ENCODE results near the gene GGT6. TPM values are rescaled to one million over a fixed set of nuclear protein-coding genes. Genes with fewer than 3 reads are reported as not detected.

The GGT6 gene
- total RNA-seq, 1 experiment from 2014 or later = not detected

DNA sequence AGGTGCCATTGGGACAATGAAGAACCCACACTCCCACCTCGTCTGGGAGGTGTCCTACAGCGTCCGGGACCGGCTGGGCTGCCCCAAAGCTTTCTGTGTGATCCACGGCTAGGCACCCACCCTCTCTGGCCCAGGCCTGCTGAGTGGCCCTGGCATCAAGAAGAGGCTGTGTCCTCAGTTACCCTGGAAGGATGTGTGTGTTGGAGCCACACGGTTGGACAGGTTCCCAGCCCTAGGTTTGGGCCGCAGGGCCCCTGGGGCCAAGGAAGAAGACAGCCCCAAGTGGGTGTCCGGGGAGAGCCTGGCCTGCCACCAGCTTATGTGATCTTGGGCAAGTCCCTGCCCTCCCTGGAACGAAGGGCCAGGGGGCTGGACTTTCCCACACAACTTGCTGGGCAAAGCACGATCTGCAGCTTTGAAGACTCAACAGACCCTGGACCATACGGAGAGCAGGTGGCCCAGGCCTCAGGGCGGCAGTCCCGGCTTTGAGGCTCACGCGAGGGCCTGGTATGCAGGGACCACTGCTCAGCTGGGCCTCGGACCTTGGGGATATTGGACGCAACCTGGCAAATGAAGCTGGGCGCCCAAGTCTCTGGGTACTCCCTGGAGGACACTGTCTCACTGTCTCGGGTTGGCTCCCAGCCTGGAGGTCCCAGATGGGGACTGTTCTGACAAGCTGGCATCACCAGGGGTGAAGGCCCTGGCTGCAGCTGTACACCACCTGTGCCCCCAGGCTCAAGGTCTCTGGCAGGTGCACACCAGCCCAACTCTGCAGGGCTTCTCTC, 22.7 kb downstream of the GGT6 start:
- POLR2A ChIA-PET = no interaction called here
- no peak overlapping the region for H3K27ac Mint-ChIP-seq (ENCODE audit: unreplicated experiment)
- intact Hi-C loops (cut with micrococcal nuclease; ENCODE audit: unreplicated experiment) = no loop called here

DNA sequence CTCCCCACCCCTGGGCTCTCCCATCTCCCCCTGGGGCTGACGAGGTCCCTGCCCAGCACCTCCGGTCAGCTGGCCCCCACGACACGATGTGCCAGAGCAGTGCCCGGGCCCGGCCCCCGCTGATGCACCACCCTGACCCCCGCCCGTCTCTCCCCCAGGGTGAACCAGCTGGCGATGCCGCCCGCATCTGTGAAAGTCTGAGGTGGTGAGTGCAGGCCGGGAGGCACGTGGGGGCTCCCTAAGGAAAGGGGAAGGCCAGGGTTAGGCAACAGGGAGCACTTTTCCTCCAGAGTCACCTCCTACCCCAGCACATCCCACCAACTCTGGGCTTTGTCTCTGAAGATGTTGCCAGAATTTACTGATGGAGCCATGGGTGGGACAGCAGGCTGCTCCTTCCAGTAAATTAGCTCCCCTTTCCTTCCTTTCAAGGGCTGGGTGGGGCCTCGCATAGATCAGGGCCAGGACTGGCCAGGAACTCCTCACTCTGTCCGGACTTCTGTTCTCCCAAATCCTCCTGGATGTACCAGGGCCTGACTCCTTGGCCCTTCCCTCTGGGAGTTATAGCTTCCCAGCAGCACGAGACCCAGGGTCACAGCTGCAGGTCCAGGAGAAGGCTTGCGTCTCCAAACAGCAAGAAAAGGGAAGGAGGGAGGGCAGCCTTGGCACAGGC, 23.5 kb downstream of the GGT6 start:
- intact Hi-C loops (cut with micrococcal nuclease; ENCODE audit: unreplicated experiment) = no loop called here
- H3K4me1 Mint-ChIP-seq (ENCODE audit: low read depth, unreplicated experiment) = no peaks in the 10 kb centered on the region
- BruUV-seq (replicated peaks) = no TSS peak
- Histone ChIP-seq H3K36me3 (ENCODE audit: control insufficient read depth, insufficient read depth, low read length) (no peaks in the 10 kb centered on the region), H3K4me1 (no peaks in the 10 kb centered on the region), H3K9me3 (no peaks in the 10 kb centered on the region), H3K4me3 (ENCODE audit: low read depth, low read length) (no peak overlapping the region), H3K27me3 (replicated peaks; ENCODE audit: control insufficient read depth, insufficient read depth, low read length) (no peaks in the 10 kb centered on the region)
- ChIA-PET CTCF (interaction anchor here (0.6 kb wide), 2 partner anchors 20 to 72 kb away, joined by 7 to 9 read pairs; no protein-coding TSS in a partner anchor), POLR2A (no interaction called here)
- H3K27ac Mint-ChIP-seq (ENCODE audit: unreplicated experiment) = no peak overlapping the region
- no peak for DNase-seq
- no peak overlapping the region for H3K4me3 Mint-ChIP-seq (ENCODE audit: unreplicated experiment)
- peaks cover 32% of the 10 kb centered on the region for H3K36me3 Mint-ChIP-seq (ENCODE audit: insufficient read depth, unreplicated experiment)
- no peaks in the 10 kb centered on the region for H3K9me3 Mint-ChIP-seq (ENCODE audit: unreplicated experiment)
- TF ChIP-seq, protein P1, sequence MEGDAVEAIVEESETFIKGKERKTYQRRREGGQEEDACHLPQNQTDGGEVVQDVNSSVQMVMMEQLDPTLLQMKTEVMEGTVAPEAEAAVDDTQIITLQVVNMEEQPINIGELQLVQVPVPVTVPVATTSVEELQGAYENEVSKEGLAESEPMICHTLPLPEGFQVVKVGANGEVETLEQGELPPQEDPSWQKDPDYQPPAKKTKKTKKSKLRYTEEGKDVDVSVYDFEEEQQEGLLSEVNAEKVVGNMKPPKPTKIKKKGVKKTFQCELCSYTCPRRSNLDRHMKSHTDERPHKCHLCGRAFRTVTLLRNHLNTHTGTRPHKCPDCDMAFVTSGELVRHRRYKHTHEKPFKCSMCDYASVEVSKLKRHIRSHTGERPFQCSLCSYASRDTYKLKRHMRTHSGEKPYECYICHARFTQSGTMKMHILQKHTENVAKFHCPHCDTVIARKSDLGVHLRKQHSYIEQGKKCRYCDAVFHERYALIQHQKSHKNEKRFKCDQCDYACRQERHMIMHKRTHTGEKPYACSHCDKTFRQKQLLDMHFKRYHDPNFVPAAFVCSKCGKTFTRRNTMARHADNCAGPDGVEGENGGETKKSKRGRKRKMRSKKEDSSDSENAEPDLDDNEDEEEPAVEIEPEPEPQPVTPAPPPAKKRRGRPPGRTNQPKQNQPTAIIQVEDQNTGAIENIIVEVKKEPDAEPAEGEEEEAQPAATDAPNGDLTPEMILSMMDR (IDR thresholded peaks at IDR 0.05; ENCODE audit: insufficient read depth in 1 of 2, low read depth in 1 of 2, low read length in 1 of 2, severe bottlenecking in 1 of 2, unreplicated experiment in 1 of 2) = no peak
- H3K27me3 Mint-ChIP-seq (ENCODE audit: insufficient read depth, unreplicated experiment) = no peaks in the 10 kb centered on the region

More for the DNA sequence above, 22.7 kb downstream of the GGT6 start:
- H3K36me3 ChIP-seq (ENCODE audit: control insufficient read depth, insufficient read depth, low read length) = no peaks in the 10 kb centered on the region
- CTCF ChIA-PET = interaction anchor here (0.6 kb wide), 2 partner anchors 11 to 71 kb away, joined by 3 to 9 read pairs; no protein-coding TSS in a partner anchor
- DNase-seq = no peak
- BruUV-seq (replicated peaks) = no TSS peak
- H3K4me3 ChIP-seq (ENCODE audit: low read depth, low read length) = no peak overlapping the region
- Mint-ChIP-seq H3K4me1 (ENCODE audit: low read depth, unreplicated experiment) (no peaks in the 10 kb centered on the region), H3K9me3 (ENCODE audit: unreplicated experiment) (no peaks in the 10 kb centered on the region), H3K4me3 (ENCODE audit: unreplicated experiment) (no peak overlapping the region), H3K27me3 (ENCODE audit: insufficient read depth, unreplicated experiment) (no peaks in the 10 kb centered on the region), H3K36me3 (ENCODE audit: insufficient read depth, unreplicated experiment) (peaks cover 38% of the 10 kb centered on the region)
- no peaks in the 10 kb centered on the region for H3K27me3 ChIP-seq (replicated peaks; ENCODE audit: control insufficient read depth, insufficient read depth, low read length)
- TF ChIP-seq, protein P1 (IDR thresholded peaks at IDR 0.05; ENCODE audit: insufficient read depth in 1 of 2, low read depth in 1 of 2, low read length in 1 of 2, severe bottlenecking in 1 of 2, unreplicated experiment in 1 of 2) = no peak
- H3K4me1 ChIP-seq = no peaks in the 10 kb centered on the region
- H3K9me3 ChIP-seq = no peaks in the 10 kb centered on the region

DNA sequence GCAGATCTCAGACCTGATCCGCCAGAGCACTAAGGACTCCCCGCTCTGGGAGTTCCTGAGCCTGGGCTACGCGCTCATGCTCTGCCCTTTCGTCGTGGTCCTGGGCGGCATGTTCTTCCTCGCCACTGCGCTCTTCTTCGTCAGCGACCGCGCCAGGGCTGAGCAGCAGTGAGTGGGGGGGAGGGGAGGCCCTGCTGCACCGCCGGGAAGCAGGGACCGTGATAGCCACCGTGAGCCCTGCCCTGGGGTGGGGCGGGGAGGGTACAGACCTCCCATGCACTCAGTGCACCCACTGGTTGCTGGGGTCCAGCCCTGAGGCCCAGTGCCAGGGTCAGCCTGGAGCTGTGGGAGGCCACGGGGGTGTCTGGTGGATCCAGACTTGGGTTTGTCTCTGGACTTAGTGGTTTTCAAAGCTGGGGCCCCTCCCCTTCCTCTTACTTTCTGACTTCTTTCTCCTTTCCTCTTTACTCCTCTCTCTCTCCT, 24.1 kb downstream of the GGT6 start:
- POLR2A ChIA-PET = no interaction called here
- H3K4me3 ChIP-seq (ENCODE audit: low read depth, low read length) = no peak overlapping the region
- no peak overlapping the region for H3K4me3 Mint-ChIP-seq (ENCODE audit: unreplicated experiment)
- H3K9me3 Mint-ChIP-seq (ENCODE audit: unreplicated experiment) = no peaks in the 10 kb centered on the region
- no peaks in the 10 kb centered on the region for H3K4me1 Mint-ChIP-seq (ENCODE audit: low read depth, unreplicated experiment)
- no peaks in the 10 kb centered on the region for H3K9me3 ChIP-seq
- H3K27ac Mint-ChIP-seq (ENCODE audit: unreplicated experiment) = no peak overlapping the region
- BruUV-seq (replicated peaks) = no TSS peak
- CTCF ChIA-PET = interaction anchor here (0.6 kb wide), 1 partner anchor 21 kb away, joined by 7 read pairs; no protein-coding TSS in a partner anchor
- DNase-seq = no peak
- H3K27me3 ChIP-seq (replicated peaks; ENCODE audit: control insufficient read depth, insufficient read depth, low read length) = no peaks in the 10 kb centered on the region
- TF ChIP-seq, protein P1 (IDR thresholded peaks at IDR 0.05; ENCODE audit: insufficient read depth in 1 of 2, low read depth in 1 of 2, low read length in 1 of 2, severe bottlenecking in 1 of 2, unreplicated experiment in 1 of 2) = no peak
- peaks cover 32% of the 10 kb centered on the region for H3K36me3 Mint-ChIP-seq (ENCODE audit: insufficient read depth, unreplicated experiment)
- intact Hi-C loops (cut with micrococcal nuclease; ENCODE audit: unreplicated experiment) = no loop called here
- H3K4me1 ChIP-seq = no peaks in the 10 kb centered on the region
- H3K36me3 ChIP-seq (ENCODE audit: control insufficient read depth, insufficient read depth, low read length) = no peaks in the 10 kb centered on the region
- no peaks in the 10 kb centered on the region for H3K27me3 Mint-ChIP-seq (ENCODE audit: insufficient read depth, unreplicated experiment)

Measured in Caco-2 (cell line).